PC-3 (cell line): ENCODE data around the gene AK8. TPM values are rescaled to one million over a fixed set of nuclear protein-coding genes. Genes with fewer than 3 reads are reported as not detected.

ENCODE experiments used
- ATAC-seq: fragments of 200-7000 bp; cut with Tn5 transposase; 2 replicates; pipeline ENCODE4 v1.9.1; 2020; ENCODE audit warnings: mild to moderate bottlenecking, moderate library complexity
- BruUV-seq: library from RNA; stranded (reverse); fragments of 400-500 nt; replicated peaks from 2 replicates; lab custom pipeline; 2021; lab: Mats Ljungman, UMichigan
- CTCF ChIA-PET: fragments of 300-600 bp; sonication (Branson Sonifier 250); formaldehyde crosslinking; loops from one replicate; lab custom pipeline; 2022; ENCODE audit warnings: antibody characterized with exemption; lab: Charles Lee
- POLR2A ChIA-PET: fragments of 300-600 bp; sonication (Branson Sonifier 250); formaldehyde crosslinking; loops from one replicate; lab custom pipeline; 2022; ENCODE audit warnings: antibody characterized with exemption; ENCODE audit not compliant: unreplicated experiment; lab: Charles Lee
- DNase-seq: peaks from one replicate; pipeline ENCODE4 v3.0.0-alpha.2; 2015
- H2AFZ ChIP-seq: fragments of 300-600 bp; sonication (generic); 2 replicates; pipeline ENCODE4 v1.6.0; 2016; ENCODE audit warnings: antibody characterized with exemption, low read length
- H3F3A ChIP-seq: fragments of 300-600 bp; sonication (generic); one replicate; pipeline ENCODE4 v1.6.0; 2017; ENCODE audit warnings: antibody characterized with exemption, low read length, control low read depth, mild to moderate bottlenecking; ENCODE audit not compliant: unreplicated experiment
- H3K27ac ChIP-seq: fragments of 300-600 bp; sonication (generic); 2 replicates; pipeline ENCODE4 v1.5.1; 2016; ENCODE audit warnings: mild to moderate bottlenecking, low read length
- H3K27me3 ChIP-seq: fragments of 300-600 bp; sonication (generic); 2 replicates; pipeline ENCODE4 v1.6.1; 2016; ENCODE audit warnings: low read length, mixed read lengths
- H3K36me3 ChIP-seq: fragments of 300-600 bp; sonication (generic); 2 replicates; pipeline ENCODE4 v1.6.1; 2016; ENCODE audit warnings: low read depth, mixed run types, low read length, mixed read lengths
- H3K4me1 ChIP-seq: fragments of 300-600 bp; sonication (generic); 2 replicates; pipeline ENCODE4 v1.5.1; 2016; ENCODE audit warnings: low read length; ENCODE audit not compliant: insufficient read depth
- H3K4me2 ChIP-seq: fragments of 300-600 bp; sonication (generic); 2 replicates; pipeline ENCODE4 v1.6.0; 2016; ENCODE audit warnings: low read length
- H3K4me3 ChIP-seq: fragments of 300-600 bp; sonication (generic); 2 replicates; pipeline ENCODE4 v1.5.1; 2016; ENCODE audit warnings: mild to moderate bottlenecking, low read length, mixed read lengths
- H3K79me2 ChIP-seq: fragments of 300-600 bp; sonication (generic); 2 replicates; pipeline ENCODE4 v1.6.1; 2017; ENCODE audit warnings: low read length, mixed read lengths
- H3K9ac ChIP-seq: fragments of 300-600 bp; sonication (generic); 2 replicates; pipeline ENCODE4 v1.6.0; 2016; ENCODE audit warnings: mild to moderate bottlenecking, low read length
- H3K9me2 ChIP-seq: fragments of 300-600 bp; sonication (generic); replicated peaks from 2 replicates; pipeline ENCODE4 v1.6.1; 2016; ENCODE audit warnings: mixed run types, low read length, mixed read lengths
- H3K9me3 ChIP-seq: fragments of 300-600 bp; sonication (generic); 2 replicates; pipeline ENCODE4 v1.6.1; 2016; ENCODE audit warnings: low read length, mixed read lengths
- H4K20me1 ChIP-seq: fragments of 300-600 bp; sonication (generic); 2 replicates; pipeline ENCODE4 v1.6.1; 2016; ENCODE audit warnings: low read length, mixed read lengths
- EZH2 ChIP-seq: fragments of 300-600 bp; sonication (generic); IDR thresholded peaks from one replicate; pipeline ENCODE4 v1.6.1; 2017; ENCODE audit warnings: antibody characterized with exemption, mild to moderate bottlenecking, low read length; ENCODE audit not compliant: unreplicated experiment
- EZH2phosphoT487 ChIP-seq: fragments of 300-600 bp; sonication (generic); IDR thresholded peaks from 2 replicates; pipeline ENCODE4 v1.6.1; 2018; ENCODE audit warnings: mild to moderate bottlenecking, antibody characterized with exemption, low read length, borderline replicate concordance
- intact Hi-C: fragments of 100-400 bp; cut with micrococcal nuclease; formaldehyde crosslinking; loops from 2 replicates; pipeline ENCODE4 v1.9.0; 2023
- total RNA-seq: library from RNA; depleted of rRNA; stranded (reverse); fragments of >200 nt; gene quantifications from 2 replicates; pipeline ENCODE4 v1.2.3, GENCODE V29; 2014
- TF ChIP-seq, protein P1 (sequence below): fragments of 300-600 bp; sonication (generic); conservative IDR thresholded peaks from 2 replicates; pipeline ENCODE4 v1.5.1; 2017; ENCODE audit warnings: antibody characterized with exemption, low read depth, mild to moderate bottlenecking, low read length

Gene AK8
- total RNA-seq, 1 experiment from 2014 or later, result 0.55 TPM

DNA sequence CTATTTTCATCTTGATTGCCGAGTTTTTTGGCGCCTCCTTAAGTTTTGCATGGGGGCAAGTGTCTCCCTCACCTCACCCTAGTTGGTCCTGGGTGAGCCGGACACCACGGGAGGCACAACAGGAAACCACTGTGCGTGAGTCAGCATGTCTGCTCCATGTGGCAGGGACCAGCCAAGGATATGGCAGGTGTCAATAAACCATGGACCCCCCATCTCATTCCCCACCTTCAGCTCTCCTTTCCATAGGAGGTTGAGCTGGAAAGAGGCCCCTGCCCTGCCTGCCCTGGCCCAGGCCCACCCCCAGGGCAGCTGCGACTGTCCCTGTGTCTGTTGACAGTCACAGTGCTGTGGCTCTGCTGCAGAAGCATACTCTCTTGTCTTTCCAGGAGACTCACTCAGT, 3.7 kb upstream of the AK8 start:
- intact Hi-C loops, result no loop called here
- H3K79me2 ChIP-seq, result no peaks in the 10 kb centered on the region
- H3K27ac ChIP-seq, result no peak overlapping the region
- TF ChIP-seq, protein P1, sequence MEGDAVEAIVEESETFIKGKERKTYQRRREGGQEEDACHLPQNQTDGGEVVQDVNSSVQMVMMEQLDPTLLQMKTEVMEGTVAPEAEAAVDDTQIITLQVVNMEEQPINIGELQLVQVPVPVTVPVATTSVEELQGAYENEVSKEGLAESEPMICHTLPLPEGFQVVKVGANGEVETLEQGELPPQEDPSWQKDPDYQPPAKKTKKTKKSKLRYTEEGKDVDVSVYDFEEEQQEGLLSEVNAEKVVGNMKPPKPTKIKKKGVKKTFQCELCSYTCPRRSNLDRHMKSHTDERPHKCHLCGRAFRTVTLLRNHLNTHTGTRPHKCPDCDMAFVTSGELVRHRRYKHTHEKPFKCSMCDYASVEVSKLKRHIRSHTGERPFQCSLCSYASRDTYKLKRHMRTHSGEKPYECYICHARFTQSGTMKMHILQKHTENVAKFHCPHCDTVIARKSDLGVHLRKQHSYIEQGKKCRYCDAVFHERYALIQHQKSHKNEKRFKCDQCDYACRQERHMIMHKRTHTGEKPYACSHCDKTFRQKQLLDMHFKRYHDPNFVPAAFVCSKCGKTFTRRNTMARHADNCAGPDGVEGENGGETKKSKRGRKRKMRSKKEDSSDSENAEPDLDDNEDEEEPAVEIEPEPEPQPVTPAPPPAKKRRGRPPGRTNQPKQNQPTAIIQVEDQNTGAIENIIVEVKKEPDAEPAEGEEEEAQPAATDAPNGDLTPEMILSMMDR, result no peak
- TF ChIP-seq EZH2 (no peak), EZH2phosphoT487 (no peak)
- no peak overlapping the region for H3K4me2 ChIP-seq
- no peaks in the 10 kb centered on the region for H3K9me3 ChIP-seq
- ChIA-PET CTCF (no interaction called here), POLR2A (no interaction called here)
- H3K27me3 ChIP-seq, result no peaks in the 10 kb centered on the region
- H3K36me3 ChIP-seq, result no peaks in the 10 kb centered on the region
- H4K20me1 ChIP-seq, result no peaks in the 10 kb centered on the region
- no peak for ATAC-seq
- H3K4me1 ChIP-seq, result peaks cover 4% of the 10 kb centered on the region; the same call in 1 of the 2 replicates
- H3K9ac ChIP-seq, result no peak overlapping the region
- BruUV-seq, result no TSS peak
- no peaks in the 10 kb centered on the region for H3K9me2 ChIP-seq
- DNase-seq, result no peak
- H2AFZ ChIP-seq, result no peak overlapping the region
- no peaks in the 10 kb centered on the region for H3F3A ChIP-seq
- no peak overlapping the region for H3K4me3 ChIP-seq

DNA sequence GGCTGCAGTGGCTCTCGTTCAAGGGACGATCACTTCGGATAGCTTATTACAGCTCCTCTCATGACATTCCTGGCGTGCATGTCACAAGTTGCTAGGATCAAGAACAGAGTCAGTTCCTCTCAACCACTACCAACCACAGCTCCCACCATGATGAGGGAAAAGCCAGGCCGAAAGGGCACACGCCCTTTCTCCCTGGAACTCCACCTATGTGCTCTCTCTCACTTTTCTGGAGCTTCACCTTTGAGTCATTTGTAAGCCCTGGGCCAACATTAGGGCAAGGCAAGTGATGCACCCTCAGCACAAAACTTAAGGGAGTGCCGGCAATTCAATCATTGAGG, 2.2 kb upstream of the AK8 start:
- H2AFZ ChIP-seq, result no peak overlapping the region
- H3K79me2 ChIP-seq, result no peaks in the 10 kb centered on the region
- TF ChIP-seq EZH2phosphoT487, result no peak
- ChIA-PET POLR2A (no interaction called here), CTCF (no interaction called here)
- no peaks in the 10 kb centered on the region for H3K36me3 ChIP-seq
- H3K9me3 ChIP-seq, result no peaks in the 10 kb centered on the region
- no peaks in the 10 kb centered on the region for H3K9me2 ChIP-seq
- no peak overlapping the region for H3K4me3 ChIP-seq
- no peak overlapping the region for H3K9ac ChIP-seq
- no peak for DNase-seq
- no peaks in the 10 kb centered on the region for H3K27me3 ChIP-seq
- intact Hi-C loops, result no loop called here
- H3K27ac ChIP-seq, result no peak overlapping the region
- peaks cover 4% of the 10 kb centered on the region; the same call in 1 of the 2 replicates for H3K4me1 ChIP-seq
- no peaks in the 10 kb centered on the region for H3F3A ChIP-seq
- BruUV-seq, result no TSS peak
- ATAC-seq, result no peak
- H3K4me2 ChIP-seq, result no peak overlapping the region
- H4K20me1 ChIP-seq, result no peaks in the 10 kb centered on the region

DNA sequence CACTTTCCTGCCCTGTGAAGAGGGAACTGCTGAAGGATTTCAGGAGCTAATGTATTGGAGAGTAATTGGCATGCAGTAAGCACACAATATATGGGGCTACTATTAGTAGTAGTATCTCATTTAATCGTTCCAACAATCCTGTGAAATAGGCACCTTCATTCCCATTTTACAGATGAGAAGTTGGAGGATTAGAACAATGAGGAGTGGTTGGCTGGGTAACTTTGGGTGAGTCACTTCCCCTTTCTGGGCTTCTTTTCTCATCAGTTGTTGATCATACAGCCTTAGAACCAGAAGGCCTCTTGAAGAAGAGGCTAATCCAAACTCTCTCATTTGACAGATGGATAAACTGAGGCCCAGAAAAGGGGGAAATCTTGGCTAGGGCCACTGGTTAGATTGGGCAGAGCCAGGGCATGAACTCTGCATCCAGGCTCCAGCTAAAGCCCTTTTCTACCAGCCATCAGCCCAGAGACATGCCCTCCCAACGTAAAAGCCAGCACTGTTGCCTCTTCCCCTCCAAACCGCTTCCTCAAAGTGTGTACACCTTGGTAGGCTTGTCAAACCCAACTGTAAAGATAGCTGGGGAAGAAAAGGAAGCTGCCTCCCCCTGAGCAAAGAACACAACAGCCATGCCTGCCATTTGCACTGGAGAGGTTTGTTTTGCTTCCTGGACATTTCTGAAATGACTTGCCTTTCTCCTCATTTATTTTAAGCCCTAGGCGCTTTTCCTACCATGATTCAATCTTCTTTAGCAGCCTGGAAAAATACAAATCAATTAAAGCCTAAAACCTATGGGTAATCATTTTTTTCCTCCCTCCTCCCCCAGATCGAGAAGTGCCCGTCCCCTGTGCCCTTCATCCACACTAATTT, 1.6 kb upstream of the AK8 start:
- H4K20me1 ChIP-seq, result no peaks in the 10 kb centered on the region
- H3K27me3 ChIP-seq, result no peaks in the 10 kb centered on the region
- no peak for ATAC-seq
- no peaks in the 10 kb centered on the region for H3K9me2 ChIP-seq
- DNase-seq, result no peak
- H3K4me2 ChIP-seq, result no peak overlapping the region
- intact Hi-C loops, result no loop called here
- TF ChIP-seq EZH2phosphoT487 (no peak), EZH2 (no peak)
- TF ChIP-seq, protein P1, result no peak
- POLR2A ChIA-PET, result no interaction called here
- peaks cover 4% of the 10 kb centered on the region; the same call in 1 of the 2 replicates for H3K4me1 ChIP-seq
- H3K27ac ChIP-seq, result no peak overlapping the region
- H3K4me3 ChIP-seq, result no peak overlapping the region
- H3K79me2 ChIP-seq, result no peaks in the 10 kb centered on the region
- no peaks in the 10 kb centered on the region for H3K9me3 ChIP-seq
- H3F3A ChIP-seq, result no peaks in the 10 kb centered on the region
- no peaks in the 10 kb centered on the region for H3K36me3 ChIP-seq
- CTCF ChIA-PET, result no interaction called here
- H2AFZ ChIP-seq, result no peak overlapping the region
- no peak overlapping the region for H3K9ac ChIP-seq
- no TSS peak for BruUV-seq
